Peyer's patch (tissue), 4 donors: ENCODE measurements around the gene IMP3.

Experiments used
- CTCF ChIP-seq, 6 experiments: fragments of 450-650 bp in 4 of 6; fragments of 200-600 bp in 2 of 6; sonication (generic) in 1 of 6; IDR thresholded peaks; one replicate each; pipeline ENCODE4 v1.5.1; 2017 to 2019; ENCODE audit warnings: antibody characterized with exemption in 6 of 6, mild to moderate bottlenecking in 3 of 6, moderate library complexity in 1 of 6
- POLR2A ChIP-seq, 2 donors: fragments of 450-650 bp; IDR thresholded peaks; one replicate each; pipeline ENCODE4 v1.5.1; 2017; ENCODE audit warnings: antibody characterized with exemption in 2 of 2, mild to moderate bottlenecking in 2 of 2, moderate library complexity in 2 of 2

GRCh38 chr15:75599401-75599800 is 40.6 kb downstream of the IMP3 start:
- TF ChIP-seq CTCF (IDR thresholded peaks at IDR 0.05) (no peak), POLR2A (IDR thresholded peaks at IDR 0.05) (no peak)
